Heart left ventricle (tissue), 16 donors: ENCODE measurements around the gene SYNGR1. TPM values are rescaled to one million over a fixed set of nuclear protein-coding genes. Genes with fewer than 3 reads are reported as not detected.

Experiments
- ATAC-seq, 4 donors: fragments of 200-7000 bp; cut with Tn5 transposase; one replicate each; pipeline ENCODE4 v1.9.1; 2020 to 2022; ENCODE audit warnings: moderate library complexity in 4 of 4, mild to moderate bottlenecking in 3 of 4, moderate number of reproducible peaks in 1 of 4
- DNase-seq, 5 donors: peaks; one replicate each; pipeline ENCODE4 v3.0.0-alpha.2; 2020
- H3K27ac ChIP-seq, 12 donors: fragments of 200-600 bp; sonication (generic) in 4 of 12; one replicate each; pipeline versions ENCODE4 v1.5.0 to v1.8.0; 2016 to 2022; ENCODE audit warnings: mild to moderate bottlenecking in 2 of 12
- H3K27me3 ChIP-seq, 9 donors: fragments of 200-600 bp; sonication (generic) in 2 of 9; one replicate each; pipeline versions ENCODE4 v1.5.1 to v1.8.0; 2016 to 2022; ENCODE audit warnings: mild to moderate bottlenecking in 3 of 9
- H3K36me3 ChIP-seq, 9 donors: fragments of 200-600 bp; sonication (generic) in 2 of 9; one replicate each; pipeline versions ENCODE4 v1.5.0 to v1.8.0; 2018 to 2022; ENCODE audit warnings: mild to moderate bottlenecking in 2 of 9
- H3K4me1 ChIP-seq, 12 donors: fragments of 200-600 bp; sonication (generic) in 4 of 12; one replicate each; pipeline versions ENCODE4 v1.5.0 to v1.8.0; 2016 to 2022; ENCODE audit warnings: mild to moderate bottlenecking in 3 of 12
- H3K4me3 ChIP-seq, 12 donors: fragments of 200-600 bp; sonication (generic) in 4 of 12; one replicate each; pipeline versions ENCODE4 v1.5.0 to v1.8.0; 2017 to 2022; ENCODE audit warnings: mild to moderate bottlenecking in 9 of 12, moderate library complexity in 4 of 12
- H3K9me3 ChIP-seq, 12 donors: fragments of 200-600 bp; sonication (generic) in 4 of 12; one replicate each; pipeline versions ENCODE4 v1.5.0 to v1.8.0; 2016 to 2022; ENCODE audit warnings: mild to moderate bottlenecking in 1 of 12
- CTCF ChIP-seq, 12 donors: fragments of 200-600 bp; sonication (generic) in 4 of 12; IDR thresholded peaks; one replicate each; pipeline versions ENCODE4 v1.5.0 to v1.8.0; 2018 to 2022; ENCODE audit warnings: antibody characterized with exemption in 12 of 12, mild to moderate bottlenecking in 5 of 12
- POLR2A ChIP-seq, 2 donors: fragments of 450-650 bp; IDR thresholded peaks; one replicate each; pipeline ENCODE4 v1.6.1; 2017; ENCODE audit warnings: antibody characterized with exemption in 2 of 2, mild to moderate bottlenecking in 2 of 2, moderate library complexity in 2 of 2
- WGBS, 4 donors: extraction: QIAGEN DNeasy Blood & Tissue Kit in 2 of 4; methylation state at CpG; one replicate each; pipeline versions ENCODE4 v1.1.5 to v1.1.7; 2013 to 2018; 5-methylcytosine and 5-hydroxymethylcytosine counted together
- intact Hi-C, 10 donors: fragments of 100-400 bp; cut with DNase I; formaldehyde crosslinking; loops; one replicate each; pipeline versions ENCODE4 v1.11.1 to v1.14.2; 2022
- polyA plus RNA-seq, 2 donors: library from polyadenylated mRNA; stranded (reverse); fragments of 200-250 nt; gene quantifications; one replicate each; pipeline ENCODE4 v1.2.3, GENCODE V29; 2013
- total RNA-seq, 9 donors: library from RNA; depleted of rRNA in 2 of 9; stranded (reverse); fragments of >200 nt in 2 of 9; fragmentation: NEBNext Ultra II Directional in 3 of 9; extraction: Animal tissue kit (Norgen Biotek cat#: 25700) in 3 of 9; gene quantifications; one replicate each; pipeline versions ENCODE4 v1.1.0 to v1.2.4, GENCODE V29; 2016 to 2023
- donor health status: ischemic (EF 13 %, LVEDD 7.1; RV severe dilation, severe dysfunction).
- donor health status: healthy with polysubstance abuse.
- donor health status: DM: no; HTN: yes; CAD: no.
- donor health status: DM: no; HTN: no; CAD: no.
- donor health status: ischemic (EF 25% LVEDD 6.9; RV normal size, moderate dysfunction).
- donor health status: ischemic (EF 25% LVEDD 5.7; RV mildly dilated, moderate dysfunction).
- donor health status: healthy.
- donor health status: DM: yes; HTN: yes; CAD: no.
- donor health status: ischemic (EF 35%, LVEDD 5.7; RV mildly dilated, moderate dysfunction).
- donor health status: nonischemic (EF 11% LVEDD 7.7; RV severe dilation, severe dysfunction).
- donor health status: DM: yes; HTN: yes; CAD: no.
- donor health status: PGD.
- donor health status: ischemic (EF 29% LVEDD 5.4; RV normal size, mild dysfunction).
- donor health status: nonischemic (EF 23%, LVEDD 6.1; RV moderate dilation, normal function).

The SYNGR1 gene
- total and polyA plus RNA-seq, 11 donors: 20.0 to 49.9 (median 39.3) TPM

- intact Hi-C loops: no loop called here
- no peak for ATAC-seq
Observed at GRCh38 chr22:39379756-39380730, 30.3 kb downstream of the SYNGR1 start.

GRCh38 chr22:39381009-39381755 is 31.4 kb downstream of the SYNGR1 start:
- Histone ChIP-seq H3K4me3 (no peak overlapping the region), H3K36me3 (peaks cover 0 to 30% (median 15%) of the 10 kb centered on the region in 9 donors), H3K4me1 (peaks cover 0 to 3% (median 0%) of the 10 kb centered on the region in 12 donors), H3K27ac (no peak overlapping the region), H3K9me3 (no peaks in the 10 kb centered on the region), H3K27me3 (no peaks in the 10 kb centered on the region)
- TF ChIP-seq CTCF (IDR thresholded peaks at IDR 0.05) (no peak), POLR2A (IDR thresholded peaks at IDR 0.05) (no peak)
- no peak for ATAC-seq
- DNase-seq: no peak
- WGBS, 4 donors: 83 to 90% (median 86%) methylated on average over 14 of the region's 14 CpGs
- intact Hi-C loops: no loop called here

More at GRCh38 chr22:39379756-39380730, 30.3 kb downstream of the SYNGR1 start:
- Histone ChIP-seq H3K36me3 (peaks cover 0 to 34% (median 17%) of the 10 kb centered on the region in 9 donors), H3K9me3 (no peaks in the 10 kb centered on the region), H3K4me3 (no peak overlapping the region), H3K27me3 (no peaks in the 10 kb centered on the region), H3K4me1 (peaks cover 0 to 3% (median 0%) of the 10 kb centered on the region in 12 donors), H3K27ac (no peak overlapping the region)
- TF ChIP-seq POLR2A (IDR thresholded peaks at IDR 0.05) (no peak), CTCF (IDR thresholded peaks at IDR 0.05) (no peak)
- DNase-seq: no peak
- WGBS, 4 donors: 90 to 92% (median 91%) methylated on average over 15 of the region's 15 CpGs

GRCh38 chr22:39381930-39382329 is 32.1 kb downstream of the SYNGR1 start:
- Histone ChIP-seq H3K4me3 (no peak overlapping the region), H3K27me3 (no peaks in the 10 kb centered on the region), H3K4me1 (peaks cover 0 to 3% (median 0%) of the 10 kb centered on the region in 12 donors), H3K27ac (no peak overlapping the region), H3K9me3 (no peaks in the 10 kb centered on the region), H3K36me3 (peaks cover 0 to 23% (median 11%) of the 10 kb centered on the region in 9 donors)
- WGBS, 4 donors: 94 to 97% (median 96%) methylated on average over 6 to 8 of the region's 8 CpGs
- ATAC-seq (no peak), DNase-seq (no peak)
- TF ChIP-seq POLR2A (IDR thresholded peaks at IDR 0.05) (no peak), CTCF (IDR thresholded peaks at IDR 0.05) (no peak)
- intact Hi-C loops: no loop called here

GRCh38 chr22:39382410-39382809 is 32.6 kb downstream of the SYNGR1 start:
- Histone ChIP-seq H3K9me3 (no peaks in the 10 kb centered on the region), H3K27me3 (no peaks in the 10 kb centered on the region), H3K36me3 (peaks cover 0 to 18% (median 11%) of the 10 kb centered on the region in 9 donors), H3K4me3 (no peak overlapping the region), H3K27ac (no peak overlapping the region), H3K4me1 (peaks cover 0 to 3% (median 0%) of the 10 kb centered on the region in 12 donors)
- intact Hi-C loops: no loop called here
- TF ChIP-seq CTCF (IDR thresholded peaks at IDR 0.05): no peak
- no peak for TF ChIP-seq POLR2A (IDR thresholded peaks at IDR 0.05)
- DNase-seq: no peak
- no peak for ATAC-seq
- WGBS, 4 donors: 74 to 85% (median 80%) methylated on average over 5 of the region's 5 CpGs
